Naive B cell (primary cell): ENCODE results near the gene DESI1. TPM values are rescaled to one million over a fixed set of nuclear protein-coding genes. Genes with fewer than 3 reads are reported as not detected.
A peak's percentile ranks its signal among the peaks of the same experiment; 100 is the strongest.
"Not testable (repeated sequence)": the region's sequence is repeated elsewhere in the genome, so short reads cannot be mapped to it uniquely, and the experiment has no call there.

Experiments used
- ATAC-seq, 2 donors: fragments of 150-1000 bp; cut with Tn5 transposase; 2 replicates each; pipeline ENCODE4 v1.10.0; 2021; ENCODE audit warnings: low read depth in 2 of 2, mild to moderate bottlenecking in 2 of 2, moderate library complexity in 2 of 2
- DNase-seq: peaks from one replicate; pipeline ENCODE4 v3.0.0; 2022
- H3K27ac Mint-ChIP-seq, 6 donors: one replicate each; pipeline ENCODE4 v1.8.0; 2020 to 2022; ENCODE audit warnings: mild to moderate bottlenecking in 6 of 6, mixed read lengths in 6 of 6, moderate library complexity in 5 of 6, inconsistent platforms in 2 of 6
- H3K27me3 Mint-ChIP-seq, 3 donors: one replicate each; pipeline ENCODE4 v1.8.0; 2021 to 2022; ENCODE audit warnings: mixed read lengths in 3 of 3, mild to moderate bottlenecking in 1 of 3
- H3K36me3 Mint-ChIP-seq, 2 donors: one replicate each; pipeline ENCODE4 v1.8.0; 2020 to 2022; ENCODE audit warnings: mixed read lengths in 2 of 2, inconsistent platforms in 1 of 2, mild to moderate bottlenecking in 1 of 2
- H3K4me1 Mint-ChIP-seq, 3 donors: one replicate each; pipeline ENCODE4 v1.8.0; 2020 to 2022; ENCODE audit warnings: mixed read lengths in 3 of 3, inconsistent platforms in 1 of 3, mild to moderate bottlenecking in 1 of 3, moderate library complexity in 1 of 3
- H3K4me3 Mint-ChIP-seq, 8 donors: one replicate each; pipeline ENCODE4 v1.8.0; 2020 to 2022; ENCODE audit warnings: mild to moderate bottlenecking in 8 of 8, mixed read lengths in 8 of 8, moderate library complexity in 8 of 8, inconsistent platforms in 2 of 8
- H3K9me3 Mint-ChIP-seq, 7 donors: one replicate each; pipeline ENCODE4 v1.8.0; 2020 to 2022; ENCODE audit warnings: mixed read lengths in 7 of 7, mild to moderate bottlenecking in 5 of 7, inconsistent platforms in 2 of 7, moderate library complexity in 1 of 7
- polyA plus RNA-seq, 6 donors: library from polyadenylated mRNA; unstranded; fragments of 300-500 nt; fragmentation: Illumina TruSeq; gene quantifications; one replicate each; pipeline ENCODE4 v1.2.3, GENCODE V29; 2021; ENCODE audit warnings: low read depth in 6 of 6

DESI1 gene
- 10 to 100 TPM in 2 of 6 donors, 1 to 10 TPM in 4; 5.1 to 11.1 (median 9.1) TPM for polyA plus RNA-seq

DNA sequence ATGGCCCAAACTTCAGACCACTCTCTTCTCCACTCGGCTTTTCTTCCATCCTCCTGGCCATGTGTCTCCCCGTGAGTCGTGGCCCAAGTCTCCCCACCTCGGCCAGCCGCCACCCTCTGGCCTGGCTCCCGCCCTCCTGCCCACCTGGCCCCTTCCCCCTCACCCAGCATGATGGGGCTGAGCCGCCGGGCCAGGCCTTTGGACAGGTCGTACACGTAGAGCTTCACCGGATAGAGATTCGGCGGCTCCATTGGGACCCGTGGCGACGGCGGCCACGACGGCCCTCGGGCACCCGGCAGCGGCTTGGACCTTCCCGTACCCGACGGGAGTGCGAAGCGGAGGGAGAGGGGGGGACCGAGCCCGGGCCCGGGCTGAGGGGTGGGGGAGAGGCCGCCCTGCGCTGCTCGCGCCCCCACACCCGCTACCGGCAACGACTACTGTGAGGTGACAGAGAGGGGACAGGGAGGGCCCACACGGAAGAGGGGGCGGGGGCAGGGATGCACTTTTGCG is at the start of gene DESI1:
Gene DESI1, minus strand, starts transcription at position 455 of the 510 bp plus-strand sequence. Its CDS starts 204 bp downstream, at position 251.
- Mint-ChIP-seq H3K27me3 (no peaks in the 10 kb centered on the region), H3K27ac (peak within 1 kb of the TSS; percentile 99 to 100 (median 99)), H3K4me3 (peak within 1 kb of the TSS; percentile 93 to 100 (median 98)), H3K36me3 (no peaks in the 10 kb centered on the region), H3K4me1 (peaks cover 22 to 46% (median 32%) of the 10 kb centered on the region in 3 donors), H3K9me3 (no peaks in the 10 kb centered on the region)
- DNase-seq (no peak), ATAC-seq (peak; percentile 35 to 75)

DNA sequence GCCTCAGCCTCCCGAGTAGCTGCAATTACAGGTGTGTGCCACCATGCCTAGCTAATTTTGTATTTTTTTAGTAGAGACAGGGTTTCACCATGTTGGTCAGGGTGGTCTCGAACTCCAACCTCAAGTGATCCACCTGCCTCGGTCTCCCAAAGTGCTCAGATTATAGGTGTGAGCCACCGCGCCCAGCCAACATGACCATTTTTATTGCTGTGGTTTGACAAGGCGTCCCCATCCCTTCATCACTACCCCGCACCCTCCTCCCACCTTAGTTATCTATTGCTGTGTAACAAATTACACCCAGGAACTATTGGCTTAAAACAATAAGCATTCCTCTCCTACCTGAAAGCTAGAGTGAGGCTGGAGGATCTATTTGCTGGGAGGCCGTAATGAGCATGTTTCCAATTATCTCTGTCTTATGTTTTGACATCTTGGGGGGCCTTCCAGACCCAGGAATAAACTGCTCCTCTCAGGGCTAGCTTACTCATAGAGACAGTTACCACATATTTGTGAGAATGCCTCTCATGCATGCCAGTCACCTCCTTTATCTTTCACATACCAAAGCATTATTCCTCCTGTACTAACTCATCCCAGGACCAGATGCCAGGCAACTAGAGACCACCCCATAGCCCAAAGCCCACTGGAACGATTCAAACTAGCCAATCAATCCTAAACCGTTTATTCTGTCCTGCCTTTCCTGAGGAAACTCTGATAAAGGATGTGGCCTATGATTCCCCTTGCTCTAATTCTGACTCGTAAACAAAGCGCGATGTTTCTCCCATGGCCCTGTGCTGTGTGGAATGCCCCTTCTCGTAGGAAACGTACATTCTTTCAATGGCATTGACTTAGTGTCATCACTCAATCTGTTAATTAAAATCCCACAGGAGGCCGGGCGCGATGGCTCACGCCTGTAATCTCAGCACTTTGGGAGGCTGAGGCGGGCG is 48.4 kb upstream of the DESI1 start:
- Mint-ChIP-seq H3K9me3 (no peaks in the 10 kb centered on the region), H3K27me3 (no peaks in the 10 kb centered on the region), H3K27ac (peak overlapping the region in 4 of 6 donors; percentile 26 to 78 (median 50)), H3K36me3 (peaks cover 0 to 3% of the 10 kb centered on the region in 2 donors), H3K4me3 (peak overlapping the region in 2 of 8 donors; percentile 69 to 72), H3K4me1 (peaks cover 3 to 20% (median 7%) of the 10 kb centered on the region in 3 donors)
- DNase-seq: no peak
- ATAC-seq: no peak

DNA sequence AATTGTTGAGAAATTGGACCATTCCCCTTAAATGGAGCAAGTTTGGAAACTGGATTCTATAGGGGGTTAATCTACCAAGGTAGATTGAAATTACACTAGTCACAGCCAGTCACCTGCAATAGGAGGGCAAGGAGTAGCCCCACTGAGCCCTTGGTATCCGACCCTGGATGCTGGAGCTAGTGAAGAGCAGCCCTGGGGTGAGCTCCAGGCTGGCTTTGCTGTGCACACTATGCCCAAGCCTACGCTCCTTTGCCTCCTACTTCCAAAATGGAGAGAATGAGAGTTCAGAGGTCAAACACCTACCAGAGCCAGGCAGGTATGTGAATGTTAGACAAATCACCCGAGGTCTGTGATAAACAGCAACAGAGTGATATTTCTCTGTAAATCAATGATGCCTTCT is 44.1 kb upstream of the DESI1 start:
- Mint-ChIP-seq H3K27me3 (no peaks in the 10 kb centered on the region), H3K27ac (peak overlapping the region in 4 of 6 donors; percentile 38 to 89 (median 64)), H3K4me1 (peaks cover 0 to 15% (median 8%) of the 10 kb centered on the region in 3 donors), H3K4me3 (no peak overlapping the region), H3K9me3 (no peaks in the 10 kb centered on the region), H3K36me3 (peaks cover 20 to 27% of the 10 kb centered on the region in 2 donors)
- DNase-seq (no peak), ATAC-seq (no peak)

DNA sequence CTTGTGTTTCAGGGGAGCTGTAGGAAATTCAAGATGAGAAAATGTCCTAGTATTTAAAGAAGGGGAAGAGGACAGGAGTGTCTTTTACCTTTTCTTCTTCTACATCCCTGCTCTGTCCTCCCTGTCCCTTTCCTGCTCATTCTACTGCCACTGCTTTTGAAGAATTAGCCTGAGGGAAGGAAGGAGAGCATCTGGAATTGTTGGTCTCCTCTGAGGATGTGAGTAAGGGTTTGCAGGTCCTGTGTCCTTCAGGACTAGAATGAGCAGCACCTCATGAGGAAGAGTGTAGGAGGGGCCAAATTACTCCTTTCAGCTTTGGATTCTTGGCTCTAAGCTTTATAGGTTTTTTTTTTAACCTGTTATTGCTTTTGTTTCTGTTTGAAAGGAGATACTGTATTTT is 43.6 kb upstream of the DESI1 start:
- H3K27me3 Mint-ChIP-seq: no peaks in the 10 kb centered on the region
- peaks cover 0 to 15% (median 8%) of the 10 kb centered on the region in 3 donors for H3K4me1 Mint-ChIP-seq
- H3K36me3 Mint-ChIP-seq: peaks cover 21 to 27% of the 10 kb centered on the region in 2 donors
- H3K4me3 Mint-ChIP-seq: no peak overlapping the region
- ATAC-seq: no peak
- no peaks in the 10 kb centered on the region for H3K9me3 Mint-ChIP-seq
- H3K27ac Mint-ChIP-seq: peak overlapping the region in 5 of 6 donors; percentile 29 to 89 (median 68)
- DNase-seq: no peak

DNA sequence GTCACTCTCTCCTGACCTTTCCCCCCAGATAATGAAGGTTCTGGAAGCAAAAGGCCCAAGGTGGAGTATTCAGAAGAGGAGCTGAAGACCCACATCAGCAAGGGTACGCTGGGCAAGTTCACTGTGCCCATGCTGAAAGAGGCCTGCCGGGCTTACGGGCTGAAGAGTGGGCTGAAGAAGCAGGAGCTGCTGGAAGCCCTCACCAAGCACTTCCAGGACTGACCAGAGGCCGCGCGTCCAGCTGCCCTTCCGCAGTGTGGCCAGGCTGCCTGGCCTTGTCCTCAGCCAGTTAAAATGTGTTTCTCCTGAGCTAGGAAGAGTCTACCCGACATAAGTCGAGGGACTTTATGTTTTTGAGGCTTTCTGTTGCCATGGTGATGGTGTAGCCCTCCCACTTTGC is 42.8 kb upstream of the DESI1 start:
- H3K9me3 Mint-ChIP-seq, H3K27me3 Mint-ChIP-seq, H3K4me3 Mint-ChIP-seq, DNase-seq, ATAC-seq: not testable (repeated sequence)
- H3K4me1 Mint-ChIP-seq: peaks cover 0 to 15% (median 8%) of the 10 kb centered on the region in 3 donors
- peak overlapping the region in 4 of 6 donors; percentile 17 to 68 (median 38) for H3K27ac Mint-ChIP-seq
- peaks cover 21 to 27% of the 10 kb centered on the region in 2 donors for H3K36me3 Mint-ChIP-seq

DNA sequence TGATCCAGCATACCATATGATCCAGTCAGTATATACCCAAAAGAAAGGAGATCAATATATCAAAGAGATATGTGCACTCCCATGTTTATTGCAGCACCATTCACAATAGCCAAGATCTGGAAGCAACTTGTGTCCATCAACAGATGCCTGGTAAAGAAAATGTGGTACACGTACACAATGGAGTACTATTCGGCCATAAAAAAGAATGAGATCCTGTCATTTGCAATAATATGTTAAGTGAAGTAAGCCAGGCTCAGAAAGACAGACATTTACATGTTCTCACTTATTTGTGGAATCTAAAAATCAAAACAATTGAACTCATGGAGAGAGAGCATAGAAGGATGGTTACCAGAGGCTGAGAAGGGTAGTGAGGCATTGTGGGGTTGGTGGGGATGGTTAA is 40.9 kb upstream of the DESI1 start:
- Mint-ChIP-seq H3K9me3 (no peaks in the 10 kb centered on the region), H3K36me3 (peaks cover 21 to 27% of the 10 kb centered on the region in 2 donors), H3K27ac (peak overlapping the region in 3 of 6 donors; percentile 33 to 75 (median 57)), H3K4me1 (peaks cover 0 to 10% (median 5%) of the 10 kb centered on the region in 3 donors), H3K4me3 (no peak overlapping the region), H3K27me3 (no peaks in the 10 kb centered on the region)
- DNase-seq (no peak), ATAC-seq (no peak)

DNA sequence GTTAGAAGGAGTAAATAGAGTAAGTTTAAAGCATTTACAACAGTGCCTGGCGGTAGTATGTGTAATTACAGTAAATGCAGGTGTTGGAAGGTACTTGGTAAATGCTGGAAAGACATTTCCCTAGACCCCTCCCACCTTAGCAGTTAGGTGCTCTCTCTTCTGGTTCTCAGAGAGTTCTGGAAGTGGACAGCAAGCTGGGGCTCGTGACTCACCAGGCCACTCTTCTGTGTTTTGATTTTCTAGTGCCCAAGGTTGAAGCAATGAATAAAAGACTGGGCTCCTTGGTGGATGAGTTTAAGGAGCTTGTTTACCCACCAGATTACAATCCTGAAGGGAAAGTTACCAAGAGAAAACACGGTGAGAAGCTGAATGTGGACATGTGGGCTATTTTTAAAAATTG is 40.2 kb upstream of the DESI1 start:
- DNase-seq: no peak
- Mint-ChIP-seq H3K27ac (peak overlapping the region in 4 of 6 donors; percentile 5 to 75 (median 54)), H3K9me3 (no peaks in the 10 kb centered on the region), H3K4me1 (peaks cover 0 to 7% (median 5%) of the 10 kb centered on the region in 3 donors), H3K27me3 (no peaks in the 10 kb centered on the region), H3K36me3 (peaks cover 21 to 27% of the 10 kb centered on the region in 2 donors), H3K4me3 (no peak overlapping the region)
- no peak for ATAC-seq

DNA sequence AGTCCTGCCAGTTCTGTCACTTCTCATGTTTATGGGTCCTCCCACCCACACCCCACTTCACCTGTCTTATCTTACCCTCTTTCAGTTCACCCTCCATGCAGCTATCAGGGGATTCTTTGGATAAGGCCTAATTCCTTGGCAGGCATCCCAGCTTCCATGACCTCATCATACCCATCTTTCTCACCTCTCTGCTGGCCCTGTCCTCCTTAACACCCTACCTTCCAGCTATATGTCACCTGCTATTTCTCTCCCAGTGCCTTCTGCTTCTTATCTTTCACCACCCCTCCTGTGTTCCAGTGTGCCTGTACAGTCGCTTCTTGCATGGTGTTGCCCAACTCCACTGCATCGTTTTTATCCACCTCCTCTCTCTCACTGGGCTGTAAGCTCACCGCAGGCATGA is 39.6 kb upstream of the DESI1 start:
- ATAC-seq (no peak), DNase-seq (no peak)
- peaks cover 0 to 5% (median 5%) of the 10 kb centered on the region in 3 donors for H3K4me1 Mint-ChIP-seq
- peaks cover 21 to 27% of the 10 kb centered on the region in 2 donors for H3K36me3 Mint-ChIP-seq
- H3K4me3 Mint-ChIP-seq: peak overlapping the region in 1 of 8 donors; percentile 17
- H3K27ac Mint-ChIP-seq: peak overlapping the region in 5 of 6 donors; percentile 18 to 78 (median 75)
- H3K27me3 Mint-ChIP-seq: no peaks in the 10 kb centered on the region
- H3K9me3 Mint-ChIP-seq: no peaks in the 10 kb centered on the region

DNA sequence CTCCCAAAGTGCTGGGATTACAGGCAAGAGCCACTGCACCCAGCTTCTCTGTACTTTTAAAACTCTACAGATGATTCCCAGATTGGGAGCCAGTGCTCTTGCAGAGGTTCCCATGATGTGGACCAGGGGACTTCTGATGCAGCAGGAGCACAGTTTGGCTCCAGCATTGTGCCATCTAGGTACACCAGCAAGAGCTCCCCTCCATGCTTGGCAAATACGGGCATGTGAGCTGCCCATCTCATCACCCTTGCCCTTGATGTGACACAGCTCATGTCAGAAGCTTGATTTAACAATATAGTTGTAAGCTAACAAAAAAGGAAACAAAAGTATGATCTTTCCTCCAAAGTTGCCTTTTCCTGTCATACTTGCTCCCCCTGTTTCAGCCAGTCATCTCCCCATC is 39.1 kb upstream of the DESI1 start:
- Mint-ChIP-seq H3K27ac (peak overlapping the region in 3 of 6 donors; percentile 18 to 75 (median 42)), H3K36me3 (peaks cover 21 to 27% of the 10 kb centered on the region in 2 donors), H3K4me1 (peaks cover 0 to 5% (median under 1%) of the 10 kb centered on the region in 3 donors), H3K27me3 (no peaks in the 10 kb centered on the region), H3K9me3 (no peaks in the 10 kb centered on the region), H3K4me3 (no peak overlapping the region)
- ATAC-seq (no peak), DNase-seq (no peak)

DNA sequence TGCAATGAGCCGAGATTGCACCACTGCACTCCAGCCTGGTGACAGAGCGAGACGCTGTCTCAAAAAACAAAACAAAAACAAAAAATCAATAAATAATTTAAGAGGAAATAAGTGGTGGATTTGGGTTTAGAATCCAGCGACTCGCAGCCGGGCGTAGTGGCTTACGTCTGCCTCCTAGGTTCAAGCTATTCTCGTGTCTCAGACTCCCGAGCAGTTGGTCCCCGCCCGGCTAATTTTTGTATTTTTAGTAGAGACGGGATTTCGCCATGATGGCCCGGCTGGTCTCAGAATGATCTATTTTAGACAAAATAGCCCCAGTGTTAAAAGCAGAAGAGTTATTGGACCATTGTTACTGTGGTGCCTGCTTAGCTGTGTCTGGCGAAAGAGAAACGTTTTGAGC is 38.0 kb upstream of the DESI1 start:
- no peak for DNase-seq
- Mint-ChIP-seq H3K4me1 (peaks cover 0 to 5% (median 0%) of the 10 kb centered on the region in 3 donors), H3K36me3 (peaks cover 21 to 25% of the 10 kb centered on the region in 2 donors), H3K27ac (peak overlapping the region in 1 of 6 donors; percentile 42), H3K9me3 (no peaks in the 10 kb centered on the region), H3K4me3 (no peak overlapping the region), H3K27me3 (no peaks in the 10 kb centered on the region)
- ATAC-seq: no peak

DNA sequence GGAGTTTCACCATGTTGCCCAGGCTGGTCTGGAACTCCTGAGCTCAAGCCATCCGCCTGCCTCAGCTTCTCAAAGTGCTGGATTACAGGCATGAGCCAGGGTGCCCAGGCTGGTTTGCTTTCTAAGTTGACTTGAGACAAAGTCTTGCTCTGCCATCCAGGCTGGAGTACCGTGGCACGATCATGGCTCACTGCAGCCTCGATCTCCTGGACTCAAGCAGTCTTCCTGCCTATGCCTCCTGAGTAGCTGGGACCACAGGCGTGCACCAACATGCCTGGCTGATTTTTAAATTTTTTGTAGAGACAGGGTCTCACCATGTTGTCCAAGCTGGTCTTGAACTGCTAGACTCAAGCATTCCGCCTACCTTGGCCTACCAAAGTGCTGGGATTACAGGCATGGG is 36.9 kb upstream of the DESI1 start:
- H3K4me1 Mint-ChIP-seq: peaks cover 0 to 9% (median 0%) of the 10 kb centered on the region in 3 donors
- ATAC-seq (no peak), DNase-seq (no peak)
- H3K36me3 Mint-ChIP-seq: peaks cover 17 to 21% of the 10 kb centered on the region in 2 donors
- peak overlapping the region in 1 of 8 donors; percentile 16 for H3K4me3 Mint-ChIP-seq
- H3K27me3 Mint-ChIP-seq: no peaks in the 10 kb centered on the region
- H3K27ac Mint-ChIP-seq: no peak overlapping the region
- no peaks in the 10 kb centered on the region for H3K9me3 Mint-ChIP-seq

DNA sequence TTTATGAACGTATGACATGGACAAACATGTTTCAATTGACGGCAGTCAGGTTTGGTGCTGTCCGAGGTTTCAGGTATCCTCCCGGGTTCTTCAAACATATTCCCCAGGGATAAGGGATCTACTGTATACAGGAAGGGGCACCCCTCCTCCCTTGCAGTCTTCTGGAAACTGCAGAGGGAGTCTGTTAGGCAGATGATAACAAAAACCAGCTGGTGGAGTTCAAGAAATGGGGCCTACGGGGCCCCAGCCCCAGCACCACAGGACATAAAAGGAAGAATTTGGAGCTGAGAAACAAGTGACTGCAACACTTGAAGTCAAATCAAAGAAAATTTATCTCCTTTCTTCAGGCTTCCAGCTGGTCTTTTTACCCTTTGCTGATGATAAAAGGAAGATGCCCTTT is 35.7 kb upstream of the DESI1 start:
- Mint-ChIP-seq H3K27me3 (no peaks in the 10 kb centered on the region), H3K36me3 (peaks cover 12 to 16% of the 10 kb centered on the region in 2 donors), H3K27ac (no peak overlapping the region), H3K4me1 (peaks cover 0 to 9% (median 0%) of the 10 kb centered on the region in 3 donors), H3K9me3 (no peaks in the 10 kb centered on the region), H3K4me3 (no peak overlapping the region)
- no peak for DNase-seq
- no peak for ATAC-seq

DNA sequence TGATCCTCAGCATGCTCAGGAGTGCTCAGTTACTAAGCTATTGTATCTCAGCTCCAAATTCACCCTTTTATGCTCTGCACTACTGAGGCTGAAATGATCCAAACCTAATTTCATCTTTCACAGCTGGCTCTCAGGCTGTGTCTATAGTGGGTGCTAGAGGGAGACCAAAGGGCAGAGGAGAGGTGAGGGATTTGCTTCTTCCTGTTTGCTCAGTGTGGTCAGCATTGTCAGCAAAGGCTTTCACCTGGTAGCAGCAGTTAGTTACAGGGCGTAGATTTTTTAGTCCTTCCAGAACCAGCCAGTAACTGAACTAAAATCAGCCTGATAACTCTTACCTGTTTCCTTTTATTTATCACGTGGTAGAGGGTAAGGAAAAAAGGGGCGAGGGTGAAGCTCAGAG is 33.5 kb upstream of the DESI1 start:
- DNase-seq (no peak), ATAC-seq (no peak)
- H3K4me3 Mint-ChIP-seq: no peak overlapping the region
- peak overlapping the region in 1 of 6 donors; percentile 42 for H3K27ac Mint-ChIP-seq
- peaks cover 0 to 4% (median 0%) of the 10 kb centered on the region in 3 donors for H3K4me1 Mint-ChIP-seq
- H3K27me3 Mint-ChIP-seq: no peaks in the 10 kb centered on the region
- H3K9me3 Mint-ChIP-seq: no peaks in the 10 kb centered on the region
- H3K36me3 Mint-ChIP-seq: peaks cover 6% of the 10 kb centered on the region in 2 donors
